GM06990 (cell line): Measurements from ENCODE around the gene SLC7A1.
"Not testable (repeated sequence)": the region's sequence is repeated elsewhere in the genome, so short reads cannot be mapped to it uniquely, and the experiment has no call there.

Source experiments
- DNase-seq: peaks from one replicate; pipeline ENCODE4 v3.0.0-alpha.2; 2011; ENCODE audit not compliant: insufficient read length; ENCODE audit errors: extremely low read depth
- H3K27me3 ChIP-seq: replicated peaks from 2 replicates; pipeline ENCODE4 v1.6.0; 2011; ENCODE audit warnings: low read length; ENCODE audit not compliant: control insufficient read depth, insufficient read depth
- H3K36me3 ChIP-seq: 2 replicates; pipeline ENCODE4 v1.5.1; 2011; ENCODE audit warnings: low read length; ENCODE audit not compliant: control insufficient read depth, insufficient read depth
- H3K4me3 ChIP-seq: replicated peaks from 2 replicates; pipeline ENCODE4 v1.5.1; 2011; ENCODE audit warnings: low read depth, mild to moderate bottlenecking, control low read depth, low read length
- TF ChIP-seq, protein P1 (sequence below): IDR thresholded peaks from 2 replicates; pipeline ENCODE4 v1.5.1; 2011; ENCODE audit warnings: low read length, control low read depth, mild to moderate bottlenecking, inconsistent platforms; ENCODE audit not compliant: insufficient read depth, poor library complexity, severe bottlenecking

SLC7A1 gene

DNA sequence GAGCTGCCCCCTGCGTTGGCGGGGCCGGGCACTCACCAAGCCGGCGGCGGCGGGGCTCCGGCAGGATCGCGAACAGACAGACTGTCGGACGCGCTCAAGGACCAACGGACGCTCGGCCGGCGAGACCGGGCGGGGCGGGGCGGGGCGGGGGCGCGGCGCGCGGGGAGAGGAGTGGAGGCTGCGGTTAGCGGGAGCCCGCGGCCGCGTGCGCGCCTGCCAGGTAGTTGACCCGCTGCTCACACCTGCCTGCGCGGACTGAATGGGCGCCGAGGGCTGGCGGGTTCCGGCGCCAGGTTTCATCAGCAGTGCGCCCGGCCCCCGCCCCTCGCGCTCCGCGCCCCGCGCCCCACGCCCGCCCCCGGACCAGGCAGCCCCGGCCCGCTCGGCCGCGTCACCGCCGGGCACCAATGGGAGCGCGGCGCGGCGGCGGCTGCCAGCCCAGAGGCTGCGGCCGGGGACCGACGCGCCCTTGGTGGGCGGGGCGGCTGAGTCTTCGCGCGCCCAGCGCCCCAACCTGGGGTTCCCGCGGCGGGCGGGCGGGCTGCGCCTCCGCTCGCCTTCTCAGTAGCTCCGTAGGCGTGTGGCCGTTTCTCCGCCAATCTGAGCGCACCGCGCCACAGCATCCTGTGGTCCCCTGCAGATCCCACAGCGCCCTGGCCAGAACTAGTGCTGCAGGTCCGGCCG, at the start of gene SLC7A1:
Gene SLC7A1 (minus strand): TSS at position 309 of the 684 bp plus-strand sequence. CDS start 59,500 bp downstream, outside the sequence.
- TF ChIP-seq, protein P1, sequence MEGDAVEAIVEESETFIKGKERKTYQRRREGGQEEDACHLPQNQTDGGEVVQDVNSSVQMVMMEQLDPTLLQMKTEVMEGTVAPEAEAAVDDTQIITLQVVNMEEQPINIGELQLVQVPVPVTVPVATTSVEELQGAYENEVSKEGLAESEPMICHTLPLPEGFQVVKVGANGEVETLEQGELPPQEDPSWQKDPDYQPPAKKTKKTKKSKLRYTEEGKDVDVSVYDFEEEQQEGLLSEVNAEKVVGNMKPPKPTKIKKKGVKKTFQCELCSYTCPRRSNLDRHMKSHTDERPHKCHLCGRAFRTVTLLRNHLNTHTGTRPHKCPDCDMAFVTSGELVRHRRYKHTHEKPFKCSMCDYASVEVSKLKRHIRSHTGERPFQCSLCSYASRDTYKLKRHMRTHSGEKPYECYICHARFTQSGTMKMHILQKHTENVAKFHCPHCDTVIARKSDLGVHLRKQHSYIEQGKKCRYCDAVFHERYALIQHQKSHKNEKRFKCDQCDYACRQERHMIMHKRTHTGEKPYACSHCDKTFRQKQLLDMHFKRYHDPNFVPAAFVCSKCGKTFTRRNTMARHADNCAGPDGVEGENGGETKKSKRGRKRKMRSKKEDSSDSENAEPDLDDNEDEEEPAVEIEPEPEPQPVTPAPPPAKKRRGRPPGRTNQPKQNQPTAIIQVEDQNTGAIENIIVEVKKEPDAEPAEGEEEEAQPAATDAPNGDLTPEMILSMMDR: no peak
- Histone ChIP-seq H3K4me3 (peak within 1 kb of the TSS; percentile 85), H3K36me3 (no peaks in the 10 kb centered on the region; the same call in 1 of the 2 replicates), H3K27me3 (no peaks in the 10 kb centered on the region)
- peak; percentile 94 for DNase-seq

DNA sequence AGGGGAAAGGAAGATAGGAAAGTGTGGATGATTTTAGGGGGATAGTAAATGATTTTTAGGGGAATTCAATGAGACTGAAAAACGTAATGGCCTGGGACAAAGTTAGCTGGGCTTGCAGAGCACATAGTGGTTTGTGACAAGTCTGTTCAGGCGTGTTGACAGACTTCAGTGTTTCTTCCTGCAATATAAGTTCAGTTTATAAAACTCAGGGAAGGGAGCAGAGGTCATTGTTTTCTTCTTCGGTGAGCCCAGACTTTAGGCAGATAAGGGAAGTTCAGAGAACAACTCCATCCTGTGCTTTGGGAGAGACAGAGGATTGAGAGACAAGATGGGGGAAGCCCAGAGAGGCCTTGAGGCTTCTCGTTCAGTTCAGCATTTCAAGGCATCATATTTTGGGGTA, 45.2 kb upstream of the SLC7A1 start:
- TF ChIP-seq, protein P1: no peak
- H3K4me3 ChIP-seq: no peak overlapping the region
- no peaks in the 10 kb centered on the region for H3K36me3 ChIP-seq
- no peaks in the 10 kb centered on the region for H3K27me3 ChIP-seq
- DNase-seq: no peak

DNA sequence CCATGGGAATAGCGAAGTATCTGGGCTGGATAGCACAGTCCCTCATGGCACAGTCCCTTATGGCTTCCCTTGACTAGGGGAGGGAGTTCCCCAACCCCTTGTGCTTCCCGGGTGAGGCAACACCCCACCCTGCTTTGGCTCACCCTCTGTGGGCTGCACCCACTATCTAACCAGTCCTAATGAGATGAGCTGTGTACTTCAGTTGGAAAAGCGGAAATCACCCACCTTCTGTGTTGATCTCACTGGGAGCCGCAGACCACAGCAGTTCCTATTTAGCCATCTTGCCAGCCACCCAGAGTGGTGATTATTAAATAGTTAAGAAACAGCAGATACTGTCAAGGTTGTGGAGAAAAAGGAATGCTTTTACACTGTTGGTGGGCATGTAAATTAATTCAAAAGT, 41.3 kb upstream of the SLC7A1 start:
- H3K4me3 ChIP-seq, DNase-seq, H3K27me3 ChIP-seq, H3K36me3 ChIP-seq: not testable (repeated sequence)

DNA sequence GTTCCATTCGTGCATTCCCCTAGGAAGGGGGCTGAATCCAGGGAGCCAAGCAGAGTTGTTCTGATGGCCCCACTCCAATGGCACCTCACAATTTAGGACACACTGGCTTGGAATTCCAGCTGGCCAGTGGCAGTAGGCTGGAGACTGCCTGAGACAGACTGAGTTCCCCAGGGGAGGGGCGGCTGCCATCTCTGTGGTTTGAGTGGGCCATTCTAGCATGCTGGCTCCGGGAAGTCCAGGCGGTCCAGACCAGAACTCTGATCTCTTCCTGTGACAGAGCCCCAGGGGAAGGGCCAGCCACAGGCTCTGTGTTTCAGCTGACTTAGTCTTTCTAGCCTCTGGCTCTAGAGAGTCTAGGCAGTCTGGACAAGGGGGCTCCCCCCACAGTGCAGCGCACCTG, 29.5 kb upstream of the SLC7A1 start:
- TF ChIP-seq, protein P1: no peak
- DNase-seq: no peak
- no peaks in the 10 kb centered on the region for H3K27me3 ChIP-seq
- no peak overlapping the region for H3K4me3 ChIP-seq
- no peaks in the 10 kb centered on the region for H3K36me3 ChIP-seq

DNA sequence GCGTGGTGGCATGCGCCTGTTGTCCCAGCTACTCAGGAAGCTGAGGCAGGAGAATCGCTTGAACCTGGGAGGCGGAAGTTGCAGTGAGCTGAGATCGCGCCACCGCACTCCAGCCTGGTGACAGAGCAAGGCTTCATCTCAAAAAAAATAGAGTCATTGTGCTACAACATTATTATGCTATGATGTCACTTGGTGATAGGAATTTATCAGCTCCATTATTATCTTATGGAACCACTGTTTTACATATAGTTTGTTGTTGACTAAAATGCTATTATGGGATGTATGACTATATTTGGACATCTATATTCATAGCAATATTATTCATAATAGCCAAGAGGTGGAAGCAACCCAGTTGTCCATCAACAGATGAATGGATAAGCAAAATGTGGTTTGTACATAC, 26.4 kb upstream of the SLC7A1 start:
- Histone ChIP-seq H3K36me3 (no peaks in the 10 kb centered on the region), H3K27me3 (no peaks in the 10 kb centered on the region), H3K4me3 (no peak overlapping the region)
- TF ChIP-seq, protein P1: no peak
- DNase-seq: no peak

DNA sequence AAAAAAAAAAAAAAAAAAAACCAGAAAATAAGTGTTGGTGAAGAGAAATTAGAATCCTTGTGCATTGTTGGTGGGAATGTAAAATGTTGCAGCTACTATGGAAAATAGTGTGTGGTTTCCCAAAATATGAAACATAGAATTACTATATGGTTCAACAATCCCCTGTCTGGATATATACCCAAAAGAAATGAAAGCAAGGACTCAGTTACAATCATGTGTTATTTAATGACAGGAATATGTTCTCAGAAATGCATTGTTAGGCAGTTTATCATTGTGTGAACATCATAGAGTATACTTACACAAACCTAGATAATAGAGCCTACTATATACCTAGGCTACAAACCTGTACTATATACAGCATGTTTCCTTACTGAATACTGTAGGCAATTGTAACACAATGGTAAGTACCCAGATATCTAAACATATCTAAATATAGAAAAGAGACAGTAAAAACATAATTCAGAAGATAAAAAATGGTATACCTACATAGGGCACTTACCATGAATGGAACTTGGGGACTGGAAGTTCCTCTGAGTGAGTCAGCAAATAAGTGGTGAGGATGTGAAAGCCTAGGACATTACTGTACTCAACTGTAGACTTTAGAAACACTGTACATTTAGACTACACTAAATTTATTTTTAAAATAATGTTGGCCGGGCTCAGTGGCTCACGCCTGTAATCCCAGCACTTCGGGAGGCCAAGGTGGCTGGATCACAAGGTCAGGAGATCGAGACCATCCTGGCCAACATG, 25.7 kb upstream of the SLC7A1 start:
- H3K4me3 ChIP-seq: no peak overlapping the region
- no peak for DNase-seq
- TF ChIP-seq, protein P1: no peak
- no peaks in the 10 kb centered on the region for H3K36me3 ChIP-seq
- H3K27me3 ChIP-seq: no peaks in the 10 kb centered on the region
